Measurements from ENCODE around the gene EMC1.
"Not testable (repeated sequence)": the region's sequence is repeated elsewhere in the genome, so short reads cannot be mapped to it uniquely, and the experiment has no call there.

The EMC1 gene

GRCh38 chr1:19273106-19273843 is 22.0 kb upstream of the EMC1 start:
- Histone ChIP-seq H3K9ac (no peak overlapping the region), H3K27me3 (ENCODE audit: control insufficient read depth, insufficient read depth, low read length) (no peaks in the 10 kb centered on the region), H3K4me1 (no peaks in the 10 kb centered on the region), H2AFZ (no peak overlapping the region), H3K27ac (no peak overlapping the region), H3K4me3 (ENCODE audit: low read depth, low read length) (no peak overlapping the region), H3K36me3 (ENCODE audit: control insufficient read depth, insufficient read depth, low read length) (no peaks in the 10 kb centered on the region), H3K4me2 (ENCODE audit: low read length) (peak overlapping the region; percentile 30), H3K9me3 (ENCODE audit: control insufficient read depth, low read length) (no peaks in the 10 kb centered on the region), H3K79me2 (no peaks in the 10 kb centered on the region)
- TF ChIP-seq CTCF (IDR thresholded peaks at IDR 0.05): no peak

GRCh38 chr1:19272064-19272463 is 20.7 kb upstream of the EMC1 start:
- Histone ChIP-seq H3K4me1 (no peaks in the 10 kb centered on the region), H3K27me3 (ENCODE audit: control insufficient read depth, insufficient read depth, low read length) (no peaks in the 10 kb centered on the region), H3K36me3 (ENCODE audit: control insufficient read depth, insufficient read depth, low read length) (no peaks in the 10 kb centered on the region), H3K27ac (no peak overlapping the region), H3K4me2 (ENCODE audit: low read length) (no peak overlapping the region), H3K9me3 (ENCODE audit: control insufficient read depth, low read length) (no peaks in the 10 kb centered on the region), H3K4me3 (ENCODE audit: low read depth, low read length) (no peak overlapping the region), H2AFZ (no peak overlapping the region), H3K9ac (no peak overlapping the region), H3K79me2 (no peaks in the 10 kb centered on the region)
- no peak for TF ChIP-seq CTCF (IDR thresholded peaks at IDR 0.05)

- not testable (repeated sequence) for H3K4me3 ChIP-seq (ENCODE audit: low read depth, low read length); H3K4me2 ChIP-seq (ENCODE audit: low read length); H3K4me1 ChIP-seq; H2AFZ ChIP-seq; H3K9ac ChIP-seq; H3K9me3 ChIP-seq (ENCODE audit: control insufficient read depth, low read length); H3K79me2 ChIP-seq; H3K27me3 ChIP-seq (ENCODE audit: control insufficient read depth, insufficient read depth, low read length); H3K27ac ChIP-seq; H3K36me3 ChIP-seq (ENCODE audit: control insufficient read depth, insufficient read depth, low read length)
Observed at GRCh38 chr1:19270343-19270730, 19.0 kb upstream of the EMC1 start.

- H3K79me2 ChIP-seq; H3K27me3 ChIP-seq (ENCODE audit: control insufficient read depth, insufficient read depth, low read length); H3K9ac ChIP-seq; H3K4me3 ChIP-seq (ENCODE audit: low read depth, low read length); H3K27ac ChIP-seq; H3K36me3 ChIP-seq (ENCODE audit: control insufficient read depth, insufficient read depth, low read length); H3K9me3 ChIP-seq (ENCODE audit: control insufficient read depth, low read length); H2AFZ ChIP-seq; H3K4me1 ChIP-seq; H3K4me2 ChIP-seq (ENCODE audit: low read length): not testable (repeated sequence)
Observed at GRCh38 chr1:19269427-19270342, 18.4 kb upstream of the EMC1 start.

- H3K4me1 ChIP-seq: no peaks in the 10 kb centered on the region
- H3K9ac ChIP-seq: no peak overlapping the region
- no peak overlapping the region for H3K27ac ChIP-seq
- H3K27me3 ChIP-seq (ENCODE audit: control insufficient read depth, insufficient read depth, low read length): no peaks in the 10 kb centered on the region
- no peaks in the 10 kb centered on the region for H3K79me2 ChIP-seq
- H3K9me3 ChIP-seq (ENCODE audit: control insufficient read depth, low read length): no peaks in the 10 kb centered on the region
- H3K4me2 ChIP-seq (ENCODE audit: low read length): no peak overlapping the region
- no peak overlapping the region for H2AFZ ChIP-seq
- no peak overlapping the region for H3K4me3 ChIP-seq (ENCODE audit: low read depth, low read length)
- TF ChIP-seq CTCF (IDR thresholded peaks at IDR 0.05): no peak
- H3K36me3 ChIP-seq (ENCODE audit: control insufficient read depth, insufficient read depth, low read length): no peaks in the 10 kb centered on the region
Observed at GRCh38 chr1:19268445-19268844, 17.1 kb upstream of the EMC1 start.
